GM18499 (cell line): ENCODE data around the gene DNAH8.

ENCODE experiments used
- ATAC-seq: cut with Tn5 transposase; IDR thresholded peaks from one replicate; pipeline ENCODE4 v1.9.1; 2021; ENCODE audit warnings: moderate number of reproducible peaks; ENCODE audit not compliant: insufficient read depth, unreplicated experiment

DNAH8 gene

DNA sequence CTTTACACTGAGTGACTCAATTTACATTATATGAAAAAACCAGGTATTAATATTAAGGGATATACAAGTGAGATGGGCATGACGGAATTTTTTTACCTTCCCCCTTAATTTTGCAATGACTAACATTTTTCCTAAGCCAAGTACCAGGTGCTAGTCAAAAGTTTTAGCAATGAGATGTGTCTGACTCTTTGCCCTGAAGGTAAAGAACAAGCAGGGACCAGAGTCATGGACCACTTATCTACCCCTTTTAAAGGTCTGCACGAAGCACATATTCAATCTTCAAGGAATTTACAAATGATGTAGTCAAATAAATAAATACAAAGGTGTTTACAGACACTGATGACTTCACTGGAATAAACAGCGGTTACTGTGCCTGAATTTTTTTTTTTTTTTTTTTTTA is 13.6 kb upstream of the DNAH8 start:
- no peak for ATAC-seq

DNA sequence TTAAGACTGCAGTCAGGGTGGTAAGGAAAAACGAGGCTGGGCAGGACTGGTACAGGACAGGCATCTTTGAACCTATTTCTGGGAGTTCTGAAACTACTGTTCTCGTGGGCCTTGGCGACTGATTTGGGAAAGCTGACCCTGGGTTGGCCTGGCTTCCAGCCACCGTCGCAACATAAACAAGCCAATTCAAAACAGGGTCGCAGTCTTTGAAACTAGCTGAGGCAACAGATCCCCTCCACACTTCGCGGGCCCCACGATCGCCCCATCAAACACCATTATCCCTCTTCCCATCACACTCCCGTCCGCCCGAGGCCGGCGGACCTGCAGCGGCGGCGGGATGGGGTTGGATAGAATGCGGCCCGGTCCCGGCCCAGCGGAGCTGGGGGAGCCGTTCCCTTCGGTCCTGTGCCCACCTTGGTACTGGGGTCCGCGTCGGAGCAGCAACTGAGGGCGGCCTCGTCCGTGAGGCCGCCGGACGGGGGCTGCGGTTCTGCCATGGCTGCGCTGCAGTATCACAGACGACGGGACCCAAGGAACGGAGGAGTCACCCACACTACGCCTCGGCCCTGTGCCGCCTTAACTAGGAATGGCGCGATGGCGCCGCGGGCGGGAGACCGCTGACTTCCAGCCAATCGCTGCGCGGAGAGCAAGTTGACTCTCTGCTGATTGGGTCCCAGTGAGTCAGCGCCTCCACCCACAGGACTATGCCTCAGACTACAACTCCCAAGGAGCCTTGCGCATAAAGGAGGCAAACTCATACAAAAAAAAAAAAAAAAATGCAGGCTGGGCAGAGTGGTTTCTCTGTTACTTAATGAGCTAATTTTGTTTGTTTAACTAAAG is 12.3 kb upstream of the DNAH8 start, which contains the start of gene GLO1:
Gene GLO1 (minus strand): TSS at position 588 of the 840 bp plus-strand sequence. CDS start 91 bp downstream, at position 497.
- peak; percentile 95 for ATAC-seq

DNA sequence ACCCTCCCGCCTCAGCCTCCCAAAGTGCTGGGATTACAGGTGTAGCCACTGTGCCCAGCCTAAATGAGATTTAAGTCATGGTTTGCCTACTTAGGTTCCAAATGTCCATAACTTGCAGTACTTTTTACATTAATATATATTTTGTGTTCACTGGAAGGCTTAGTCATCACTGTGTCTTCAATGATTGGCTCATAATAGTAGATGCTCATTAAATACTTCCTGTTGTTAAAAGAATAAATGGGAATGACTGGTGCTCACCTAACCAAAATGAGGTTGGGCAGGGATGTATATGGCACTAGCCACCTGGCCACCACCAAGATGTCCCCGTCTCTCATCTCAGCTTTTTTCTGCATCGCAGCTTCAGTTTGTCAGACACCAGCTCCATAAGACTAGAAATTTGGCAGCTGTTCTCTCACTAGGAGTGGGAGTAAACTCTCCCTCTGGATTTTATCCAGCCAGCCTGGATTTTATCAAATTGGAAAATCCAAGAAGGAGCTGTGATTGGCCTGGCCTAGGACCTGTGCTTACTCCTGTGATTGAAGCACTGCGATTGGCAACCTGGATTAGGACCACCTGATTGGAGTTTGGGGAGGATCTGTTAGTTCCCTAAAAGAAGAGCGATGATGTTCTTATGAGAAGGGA is 11.0 kb upstream of the DNAH8 start:
- ATAC-seq, result no peak

DNA sequence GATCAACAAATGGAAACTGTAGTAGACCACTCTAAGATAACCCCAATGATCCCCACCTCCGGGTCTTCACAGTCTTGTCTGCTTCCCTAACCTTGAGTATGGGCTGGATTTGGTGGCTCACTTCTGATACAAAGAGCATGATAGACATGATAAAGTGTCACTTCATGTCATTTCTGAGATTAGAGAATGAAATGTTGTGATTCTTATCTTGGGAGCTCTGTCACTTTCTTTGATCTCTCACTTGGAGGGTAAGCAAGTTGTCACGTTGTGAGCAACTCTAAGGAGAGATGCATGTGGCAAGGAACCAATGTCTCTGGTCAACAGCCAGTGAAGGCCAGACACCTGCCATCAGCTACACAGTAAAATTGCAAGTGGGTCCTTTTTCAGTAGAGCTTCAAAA is 9.2 kb upstream of the DNAH8 start:
- no peak for ATAC-seq

DNA sequence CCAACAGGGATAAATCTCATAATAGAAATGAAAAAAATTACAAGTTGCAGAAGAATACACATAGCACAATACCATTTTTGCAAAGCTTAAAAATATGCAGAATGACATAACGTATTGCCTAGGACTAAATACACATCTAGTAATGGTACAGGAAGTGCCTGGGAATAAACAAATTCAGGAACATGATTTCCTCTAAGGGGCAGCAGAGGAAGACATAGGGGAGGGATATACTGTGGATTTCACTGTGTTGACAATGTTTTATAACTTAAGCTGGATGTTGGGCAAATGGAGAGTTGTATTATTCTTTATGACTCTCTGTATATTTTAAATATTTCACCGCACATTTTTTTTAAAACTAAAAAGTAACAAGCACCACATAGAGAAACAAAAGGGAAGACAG is 6.6 kb upstream of the DNAH8 start:
- no peak for ATAC-seq

GRCh38 chr6:38713812-38714211 is 1.3 kb upstream of the DNAH8 start:
- ATAC-seq, result no peak

- no peak for ATAC-seq
These were observed 684 bp upstream of the DNAH8 start for GRCh38 chr6:38714239-38715015.

DNA sequence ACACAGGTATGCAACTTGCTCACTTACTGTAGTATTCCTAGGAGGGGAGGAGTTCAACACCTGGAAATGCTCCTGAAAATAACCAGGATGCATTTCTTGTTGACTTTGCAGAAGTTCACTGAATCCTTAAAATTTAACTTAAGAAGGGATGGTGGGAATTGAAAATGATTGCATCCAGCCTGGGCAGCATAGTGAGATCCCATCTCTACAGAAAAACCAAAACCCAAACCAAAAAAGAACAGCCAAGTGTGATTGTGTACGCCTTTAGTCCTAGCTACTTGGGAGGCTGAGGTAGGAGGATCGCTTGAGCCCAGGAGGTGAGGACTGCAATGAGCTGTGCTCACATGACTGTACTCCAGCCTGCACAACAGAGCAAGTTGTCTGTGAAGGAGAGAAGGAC is 1.7 kb downstream of the DNAH8 start:
- no peak for ATAC-seq

- ATAC-seq, result no peak
These were observed 4.2 kb downstream of the DNAH8 start for GRCh38 chr6:38719358-38719757.

GRCh38 chr6:38720295-38720694 is 5.2 kb downstream of the DNAH8 start:
- ATAC-seq, result no peak

- no peak for ATAC-seq
These were observed 6.9 kb downstream of the DNAH8 start for GRCh38 chr6:38722038-38722437.

- no peak for ATAC-seq
These were observed 7.7 kb downstream of the DNAH8 start for GRCh38 chr6:38722727-38723334.

- no peak for ATAC-seq
These were observed 8.7 kb downstream of the DNAH8 start for GRCh38 chr6:38723783-38724182.

- no peak for ATAC-seq
These were observed 9.2 kb downstream of the DNAH8 start for GRCh38 chr6:38724343-38724742.

DNA sequence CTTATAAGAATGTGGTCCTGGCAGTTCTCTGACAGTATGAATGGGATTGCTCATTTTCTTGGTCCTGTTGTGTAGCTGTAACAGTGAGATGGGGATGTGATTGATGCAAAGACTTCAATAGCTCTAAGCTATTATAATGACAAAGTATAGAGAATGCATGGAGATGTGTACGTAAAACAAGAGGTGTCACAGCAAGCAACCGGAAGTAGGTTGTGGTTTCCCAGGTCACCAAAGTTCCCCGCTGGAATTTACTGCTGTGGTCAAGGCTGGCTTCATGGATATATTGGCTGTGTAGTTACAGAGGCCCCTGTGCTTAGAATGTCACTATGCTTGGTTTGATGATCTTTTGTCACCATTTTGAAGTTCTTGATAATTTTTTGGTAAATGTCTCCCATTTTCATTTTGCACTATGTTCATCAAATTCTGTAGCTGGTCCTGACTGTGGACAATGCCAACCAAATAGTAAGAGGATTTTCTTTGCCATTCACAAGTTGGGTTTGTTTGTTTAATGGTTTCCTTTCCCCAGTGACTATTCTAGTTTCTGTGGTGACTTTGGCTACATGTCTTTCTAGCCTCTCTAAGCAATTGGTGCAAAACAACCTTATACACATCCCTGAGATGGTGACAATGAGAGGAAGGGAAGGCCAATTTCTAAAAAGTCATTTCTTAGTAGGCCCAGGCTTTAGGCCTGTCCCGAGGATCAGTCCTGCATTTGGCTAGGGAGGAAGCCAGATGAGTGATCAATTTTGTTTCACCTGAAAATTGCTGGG is 10.5 kb downstream of the DNAH8 start:
- no peak for ATAC-seq

DNA sequence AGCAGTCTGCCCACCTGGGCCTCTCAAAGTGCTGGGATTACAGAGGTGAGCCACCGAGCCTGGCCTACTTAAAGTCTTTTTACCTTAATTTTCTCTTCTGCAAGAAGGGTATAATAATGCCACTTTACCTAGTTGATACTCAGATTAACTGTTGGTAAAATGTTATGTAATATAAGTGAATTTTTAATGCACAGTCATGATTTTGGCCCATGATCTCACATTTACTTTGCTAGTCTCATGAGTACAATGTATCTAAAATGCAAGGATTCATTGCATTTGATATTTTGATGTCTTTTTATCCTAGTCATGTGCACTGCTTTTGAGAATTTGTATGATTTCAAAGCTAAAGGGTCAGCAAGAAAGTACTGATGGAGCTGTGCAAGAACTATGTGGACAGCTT is 13.1 kb downstream of the DNAH8 start:
- no peak for ATAC-seq

DNA sequence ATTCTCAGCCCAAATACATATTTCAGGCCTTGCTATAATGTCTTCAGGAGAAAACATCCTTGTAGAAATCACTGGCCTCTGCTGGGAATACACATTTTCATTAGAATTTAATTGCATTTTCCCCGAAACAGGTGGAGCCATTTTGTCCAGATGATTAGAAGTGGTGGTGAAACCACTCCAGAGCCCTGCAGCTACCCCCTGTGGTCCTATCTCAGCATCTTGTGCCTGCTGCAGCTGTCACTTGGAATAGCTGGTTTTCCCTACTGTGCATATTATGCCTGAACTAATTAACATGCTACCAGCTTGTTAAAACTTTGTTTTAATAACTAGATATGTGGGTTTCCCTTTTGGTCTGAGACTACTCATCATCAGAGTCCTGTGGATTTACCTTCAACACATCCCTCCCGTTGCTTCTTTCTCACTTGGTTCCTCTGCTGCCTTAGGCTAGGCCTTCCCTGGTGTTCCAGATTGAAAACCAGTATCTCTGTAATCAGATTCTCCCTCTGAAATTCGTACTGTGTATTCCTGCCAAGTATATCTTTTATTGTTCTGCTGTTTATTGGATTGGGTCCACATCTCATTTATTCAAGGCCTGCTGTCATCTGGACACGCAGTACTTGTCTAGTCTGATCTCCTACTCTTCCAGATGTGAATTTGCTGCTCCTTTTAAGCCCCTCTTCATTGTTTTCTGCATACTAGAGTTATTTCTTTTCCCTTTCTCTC is 15.2 kb downstream of the DNAH8 start:
- ATAC-seq, result no peak

- no peak for ATAC-seq
These were observed 21.8 kb downstream of the DNAH8 start for GRCh38 chr6:38736951-38737350.

DNA sequence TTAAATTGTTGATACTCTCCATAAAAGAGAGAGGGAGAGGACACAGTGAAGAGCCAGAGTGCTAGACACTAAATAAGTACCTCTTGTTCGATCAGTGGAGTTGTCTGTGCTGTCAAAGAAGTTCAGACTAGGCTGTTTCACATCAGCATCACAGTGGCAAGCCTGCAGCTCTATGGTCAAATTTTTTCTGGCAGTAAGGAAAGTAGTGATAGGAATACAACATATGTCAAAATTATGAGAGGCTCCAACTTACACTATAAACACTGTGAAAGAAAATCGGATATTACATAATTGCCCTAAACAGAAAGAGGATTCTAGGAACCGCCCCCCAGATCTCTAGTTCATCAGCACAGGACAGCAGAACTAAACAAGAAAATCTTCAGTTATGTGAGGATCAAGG is 23.1 kb downstream of the DNAH8 start:
- ATAC-seq, result no peak
